Measurements from ENCODE around the gene UFD1. TPM values are rescaled to one million over a fixed set of nuclear protein-coding genes. Genes with fewer than 3 reads are reported as not detected.

Gene UFD1
- total RNA-seq, 1 donor from 2014 or later = 48.0 TPM

DNA sequence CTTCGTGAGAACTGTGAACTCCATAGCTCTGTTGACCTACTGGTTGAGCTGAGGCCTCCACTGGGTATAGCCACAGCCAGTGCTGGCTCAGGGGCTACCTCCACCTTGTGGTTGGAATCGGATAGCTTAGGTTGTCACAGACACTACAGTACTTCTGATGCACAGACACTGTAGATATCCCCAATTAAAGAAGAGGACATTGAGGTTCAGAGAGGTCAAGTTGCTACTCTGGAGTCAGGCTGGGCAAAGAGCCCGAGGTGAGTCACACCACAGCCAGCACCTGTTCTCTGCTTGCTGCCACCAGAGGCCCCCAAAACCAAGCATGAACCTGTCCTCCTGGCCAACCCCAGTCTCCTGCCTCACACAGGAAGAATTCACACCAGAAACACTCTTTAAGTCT is 5.4 kb downstream of the UFD1 start:
- TF ChIP-seq, protein P1, sequence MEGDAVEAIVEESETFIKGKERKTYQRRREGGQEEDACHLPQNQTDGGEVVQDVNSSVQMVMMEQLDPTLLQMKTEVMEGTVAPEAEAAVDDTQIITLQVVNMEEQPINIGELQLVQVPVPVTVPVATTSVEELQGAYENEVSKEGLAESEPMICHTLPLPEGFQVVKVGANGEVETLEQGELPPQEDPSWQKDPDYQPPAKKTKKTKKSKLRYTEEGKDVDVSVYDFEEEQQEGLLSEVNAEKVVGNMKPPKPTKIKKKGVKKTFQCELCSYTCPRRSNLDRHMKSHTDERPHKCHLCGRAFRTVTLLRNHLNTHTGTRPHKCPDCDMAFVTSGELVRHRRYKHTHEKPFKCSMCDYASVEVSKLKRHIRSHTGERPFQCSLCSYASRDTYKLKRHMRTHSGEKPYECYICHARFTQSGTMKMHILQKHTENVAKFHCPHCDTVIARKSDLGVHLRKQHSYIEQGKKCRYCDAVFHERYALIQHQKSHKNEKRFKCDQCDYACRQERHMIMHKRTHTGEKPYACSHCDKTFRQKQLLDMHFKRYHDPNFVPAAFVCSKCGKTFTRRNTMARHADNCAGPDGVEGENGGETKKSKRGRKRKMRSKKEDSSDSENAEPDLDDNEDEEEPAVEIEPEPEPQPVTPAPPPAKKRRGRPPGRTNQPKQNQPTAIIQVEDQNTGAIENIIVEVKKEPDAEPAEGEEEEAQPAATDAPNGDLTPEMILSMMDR (IDR thresholded peaks at IDR 0.05; ENCODE audit: partially characterized antibody, unreplicated experiment) = no peak
- DNase-seq = no peak
- no peak overlapping the region for H3K27ac Mint-ChIP-seq (ENCODE audit: unreplicated experiment)
- peaks cover 8% of the 10 kb centered on the region for H3K4me1 Mint-ChIP-seq (ENCODE audit: low read depth, unreplicated experiment)
- H3K9me3 Mint-ChIP-seq (ENCODE audit: unreplicated experiment) = no peaks in the 10 kb centered on the region
- peaks cover 2% of the 10 kb centered on the region for H3K27me3 Mint-ChIP-seq (ENCODE audit: unreplicated experiment)
- H3K4me3 Mint-ChIP-seq (ENCODE audit: unreplicated experiment) = no peak overlapping the region
- H3K36me3 Mint-ChIP-seq (ENCODE audit: unreplicated experiment) = no peaks in the 10 kb centered on the region

DNA sequence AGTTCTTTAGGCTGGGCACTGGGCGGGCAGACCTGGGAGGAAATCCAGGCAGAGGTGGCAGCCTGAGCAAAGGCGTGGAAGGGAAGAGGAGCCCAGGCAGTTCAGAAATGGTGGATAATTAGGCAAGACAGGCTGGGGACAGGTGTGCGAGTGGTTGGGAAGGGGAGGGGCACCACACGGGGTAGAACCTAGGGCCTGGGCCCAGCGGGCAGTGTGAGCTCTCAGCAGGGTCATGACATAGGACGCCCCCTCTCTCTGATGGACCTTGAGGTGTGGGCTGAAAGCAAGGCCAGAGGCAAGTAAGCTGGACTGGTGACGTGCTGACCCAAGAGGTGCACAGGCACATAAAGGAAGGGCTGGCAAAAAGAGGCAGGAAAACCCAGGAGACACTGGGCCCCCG is 6.8 kb downstream of the UFD1 start:
- peaks cover 4% of the 10 kb centered on the region for H3K27me3 Mint-ChIP-seq (ENCODE audit: unreplicated experiment)
- H3K27ac Mint-ChIP-seq (ENCODE audit: unreplicated experiment) = peak overlapping the region; percentile 64
- TF ChIP-seq, protein P1 (IDR thresholded peaks at IDR 0.05; ENCODE audit: partially characterized antibody, unreplicated experiment) = no peak
- H3K9me3 Mint-ChIP-seq (ENCODE audit: unreplicated experiment) = no peaks in the 10 kb centered on the region
- no peak overlapping the region for H3K4me3 Mint-ChIP-seq (ENCODE audit: unreplicated experiment)
- H3K36me3 Mint-ChIP-seq (ENCODE audit: unreplicated experiment) = no peaks in the 10 kb centered on the region
- peaks cover 4% of the 10 kb centered on the region for H3K4me1 Mint-ChIP-seq (ENCODE audit: low read depth, unreplicated experiment)
- no peak for DNase-seq

DNA sequence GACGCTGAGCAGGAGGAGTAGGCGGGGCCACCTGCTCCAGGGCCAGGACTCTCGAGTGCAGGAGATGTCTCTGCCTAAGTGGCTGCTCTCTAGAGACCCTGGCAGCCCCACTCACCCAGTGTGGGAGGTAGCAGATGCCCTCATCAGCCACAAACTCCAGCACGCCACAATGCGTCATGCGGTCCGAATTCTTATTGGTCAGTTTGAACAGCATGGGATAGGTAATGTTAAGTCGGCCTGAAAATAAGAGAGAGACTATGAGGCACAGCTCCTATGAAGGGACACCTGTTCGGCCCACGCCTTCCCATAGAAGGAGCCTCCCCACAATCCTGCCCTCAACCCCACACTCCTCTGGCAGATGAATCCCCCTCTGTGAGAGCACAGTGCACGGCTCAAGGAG is 7.4 kb downstream of the UFD1 start:
- DNase-seq = no peak
- TF ChIP-seq, protein P1 (IDR thresholded peaks at IDR 0.05; ENCODE audit: partially characterized antibody, unreplicated experiment) = no peak
- Mint-ChIP-seq H3K36me3 (ENCODE audit: unreplicated experiment) (no peaks in the 10 kb centered on the region), H3K4me1 (ENCODE audit: low read depth, unreplicated experiment) (peaks cover 4% of the 10 kb centered on the region), H3K9me3 (ENCODE audit: unreplicated experiment) (no peaks in the 10 kb centered on the region), H3K27ac (ENCODE audit: unreplicated experiment) (no peak overlapping the region), H3K4me3 (ENCODE audit: unreplicated experiment) (no peak overlapping the region), H3K27me3 (ENCODE audit: unreplicated experiment) (peaks cover 4% of the 10 kb centered on the region)

DNA sequence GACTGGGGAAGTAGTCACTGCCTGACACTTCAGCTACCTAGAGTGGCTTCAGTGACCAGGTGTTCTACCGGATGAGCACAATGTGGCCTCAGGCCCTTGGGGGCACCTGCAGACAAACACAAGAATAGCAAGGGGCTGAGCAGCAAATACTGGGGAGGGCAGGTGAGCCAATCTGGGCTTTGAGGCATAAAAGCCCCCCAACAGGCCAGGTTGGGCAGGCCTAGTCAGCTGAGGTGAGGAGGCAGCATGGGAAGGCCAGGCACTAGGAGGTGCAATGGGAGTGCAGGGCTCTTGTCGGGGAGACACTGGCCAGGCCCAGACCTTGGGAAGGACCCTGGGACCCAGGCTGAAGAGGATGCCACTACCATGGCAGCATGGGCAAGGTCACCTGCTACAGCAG is 9.0 kb downstream of the UFD1 start:
- peaks cover 9% of the 10 kb centered on the region for H3K27me3 Mint-ChIP-seq (ENCODE audit: unreplicated experiment)
- no peaks in the 10 kb centered on the region for H3K36me3 Mint-ChIP-seq (ENCODE audit: unreplicated experiment)
- DNase-seq = no peak
- no peaks in the 10 kb centered on the region for H3K9me3 Mint-ChIP-seq (ENCODE audit: unreplicated experiment)
- no peak overlapping the region for H3K27ac Mint-ChIP-seq (ENCODE audit: unreplicated experiment)
- H3K4me3 Mint-ChIP-seq (ENCODE audit: unreplicated experiment) = no peak overlapping the region
- TF ChIP-seq, protein P1 (IDR thresholded peaks at IDR 0.05; ENCODE audit: partially characterized antibody, unreplicated experiment) = no peak
- no peaks in the 10 kb centered on the region for H3K4me1 Mint-ChIP-seq (ENCODE audit: low read depth, unreplicated experiment)

DNA sequence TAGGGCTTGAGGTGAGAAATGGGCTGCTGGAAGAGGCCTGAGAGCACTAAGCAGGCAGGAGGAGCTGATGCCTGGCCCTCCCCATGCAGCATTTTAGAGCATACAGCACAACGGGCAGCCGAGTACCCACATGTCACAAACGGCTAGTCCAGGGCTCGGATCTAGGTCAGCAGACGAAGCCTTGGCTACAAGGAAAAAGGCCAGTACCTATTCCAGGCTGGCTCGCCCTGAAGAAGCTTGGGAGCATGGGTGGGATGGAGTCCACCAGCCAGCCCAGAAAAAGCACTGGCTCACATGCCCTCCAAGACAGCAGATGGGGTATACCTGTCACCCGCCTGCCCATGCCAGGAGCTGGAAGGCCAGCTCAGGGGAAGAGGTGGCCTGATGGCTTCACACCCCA is 9.6 kb downstream of the UFD1 start:
- H3K4me1 Mint-ChIP-seq (ENCODE audit: low read depth, unreplicated experiment) = peaks cover under 1% of the 10 kb centered on the region
- H3K27me3 Mint-ChIP-seq (ENCODE audit: unreplicated experiment) = peaks cover 9% of the 10 kb centered on the region
- TF ChIP-seq, protein P1 (IDR thresholded peaks at IDR 0.05; ENCODE audit: partially characterized antibody, unreplicated experiment) = no peak
- H3K27ac Mint-ChIP-seq (ENCODE audit: unreplicated experiment) = no peak overlapping the region
- no peak overlapping the region for H3K4me3 Mint-ChIP-seq (ENCODE audit: unreplicated experiment)
- DNase-seq = no peak
- no peaks in the 10 kb centered on the region for H3K9me3 Mint-ChIP-seq (ENCODE audit: unreplicated experiment)
- no peaks in the 10 kb centered on the region for H3K36me3 Mint-ChIP-seq (ENCODE audit: unreplicated experiment)

All from glutamatergic neuron (in vitro differentiated cells).